Measurements from ENCODE around the gene ISOC2.
A peak's percentile ranks its signal among the peaks of the same experiment; 100 is the strongest.
"Not testable (repeated sequence)": the region's sequence is repeated elsewhere in the genome, so short reads cannot be mapped to it uniquely, and the experiment has no call there.

The ISOC2 gene

GRCh38 chr19:55436847-55437246 lies 24.6 kb downstream of the ISOC2 start:
- no peak for DNase-seq

- no peak for DNase-seq
Measured at GRCh38 chr19:55435020-55435419, 26.4 kb downstream of the ISOC2 start.

- no peak for DNase-seq
Measured at GRCh38 chr19:55434356-55434919, 27.0 kb downstream of the ISOC2 start.

DNA sequence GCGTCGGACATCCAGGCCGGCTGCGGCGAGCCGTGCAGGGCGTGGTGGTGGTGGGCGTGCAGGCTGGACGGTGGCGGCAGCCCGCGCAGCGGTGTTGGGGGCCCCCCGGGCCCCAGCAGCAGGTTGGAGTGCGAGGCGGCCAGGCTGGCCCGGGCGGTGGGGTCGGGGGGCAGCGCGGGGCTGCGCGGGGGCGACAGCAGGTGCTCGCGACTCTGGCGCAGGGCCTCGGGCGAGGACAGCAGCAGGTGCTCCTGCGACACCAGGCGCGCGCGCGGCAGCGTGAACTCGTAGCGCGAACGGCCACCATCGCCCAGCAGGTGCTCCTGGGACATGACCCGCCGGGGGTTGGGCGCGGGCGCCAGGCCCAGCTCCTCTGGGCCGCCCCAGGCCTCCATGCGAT lies 28.1 kb downstream of the ISOC2 start:
- DNase-seq = no peak

DNA sequence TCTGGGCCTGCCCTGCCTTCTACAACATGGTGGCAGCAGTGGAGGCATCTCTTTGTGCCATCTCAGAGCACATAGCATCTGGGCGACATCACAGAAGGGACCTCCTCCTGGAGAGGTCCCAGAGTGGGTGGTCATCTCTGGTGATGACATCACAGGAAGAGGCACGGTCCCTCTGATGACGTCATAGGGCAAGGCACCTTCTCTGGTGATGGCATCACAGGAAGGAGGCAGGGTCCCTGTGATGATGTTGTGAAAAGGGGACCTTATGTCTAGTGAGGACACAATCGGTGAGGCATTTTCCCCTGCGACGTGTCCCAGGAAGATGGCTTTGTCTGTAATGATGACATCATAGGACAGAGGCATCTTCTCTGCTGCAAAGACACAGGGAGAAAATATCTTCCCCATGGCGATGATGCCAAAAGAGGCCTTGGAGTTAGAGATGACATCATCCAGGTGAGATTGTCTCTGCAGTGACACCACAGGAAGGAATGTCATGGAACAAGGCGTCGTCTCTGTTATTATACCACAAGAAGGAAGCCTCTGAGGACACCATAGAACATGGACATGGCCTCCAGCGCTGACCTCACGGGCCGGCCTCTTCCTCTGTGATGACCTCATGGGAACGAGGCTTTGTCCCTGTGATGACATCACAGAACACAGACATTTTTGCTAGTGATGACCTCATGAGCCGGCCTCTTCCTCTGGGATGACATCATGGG lies 29.0 kb downstream of the ISOC2 start:
- no peak for DNase-seq

DNA sequence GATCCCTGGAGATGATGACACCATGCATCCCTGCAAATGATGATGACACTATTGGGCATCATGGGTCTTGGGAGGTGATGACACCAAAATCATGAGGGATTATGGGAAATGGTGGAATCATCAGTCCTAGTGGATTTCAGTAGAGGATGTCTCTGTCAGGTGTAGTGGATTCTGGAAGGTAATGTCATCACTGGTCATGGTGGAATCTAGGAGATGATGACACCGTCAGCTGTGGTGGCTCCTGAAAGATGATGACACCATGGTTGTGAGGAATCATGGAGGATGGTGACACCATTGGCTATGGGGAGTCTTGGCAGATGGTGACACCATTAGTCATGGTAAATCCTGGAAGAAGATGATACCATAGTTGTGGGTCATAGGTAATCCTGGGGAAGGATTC lies 30.3 kb downstream of the ISOC2 start:
- no peak for DNase-seq

GRCh38 chr19:55426042-55426441 lies 35.4 kb downstream of the ISOC2 start:
- no peak for DNase-seq

DNA sequence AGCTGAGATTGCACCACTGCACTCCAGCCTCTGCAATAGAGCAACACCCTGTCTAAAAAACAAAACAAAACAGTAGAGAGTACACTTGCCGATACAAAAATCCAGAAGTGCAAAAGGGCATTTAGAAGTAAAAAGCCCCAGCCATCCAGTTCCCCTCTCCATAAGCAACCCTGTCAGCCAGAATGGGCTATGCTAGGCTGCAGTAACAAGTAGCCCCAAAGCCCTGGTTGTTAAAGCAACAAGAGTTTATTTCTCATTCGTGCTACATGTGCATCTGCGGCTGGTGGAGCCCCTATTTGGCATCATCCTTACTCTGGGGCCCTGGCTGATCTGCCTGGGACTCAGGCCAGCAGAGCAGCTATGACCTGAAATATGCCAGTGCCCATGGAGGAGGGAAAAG lies 36.9 kb downstream of the ISOC2 start:
- no peak for DNase-seq

DNA sequence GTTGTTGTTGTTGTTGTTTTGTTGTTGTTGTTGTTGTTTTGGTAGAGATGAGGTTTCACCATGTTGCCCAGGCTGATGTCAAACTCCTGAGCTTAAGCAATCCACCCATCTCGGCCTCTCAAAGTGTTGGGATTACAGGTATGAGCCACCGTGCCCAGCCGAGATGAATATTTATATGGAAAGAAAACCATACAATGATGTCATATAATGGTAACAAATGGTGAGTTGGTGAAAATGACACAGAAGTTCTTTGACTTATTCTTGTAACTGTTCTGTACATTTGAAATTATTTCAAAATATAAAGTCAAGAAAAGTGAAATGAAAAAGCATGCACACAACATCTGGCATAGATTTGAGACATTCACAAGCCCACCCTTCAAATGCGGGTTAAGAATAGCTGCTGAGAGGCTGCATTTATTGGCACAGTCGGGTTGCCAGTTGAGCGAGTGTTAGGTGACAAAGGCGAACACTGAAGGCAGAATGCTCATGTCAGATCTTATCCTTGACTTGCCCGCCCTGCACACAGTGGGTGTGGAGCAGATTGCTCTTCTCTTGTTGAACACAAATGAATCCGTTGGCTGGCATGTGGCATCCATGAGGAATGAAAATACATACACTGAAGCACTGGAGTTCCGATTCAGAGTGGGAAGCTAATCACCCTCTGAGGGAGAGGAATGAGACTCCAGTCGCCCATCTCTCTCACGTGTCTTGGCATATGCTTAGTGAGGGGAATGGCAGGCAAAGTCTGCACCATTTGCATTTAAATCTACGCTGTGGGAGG lies 38.0 kb downstream of the ISOC2 start:
- DNase-seq = no peak

DNA sequence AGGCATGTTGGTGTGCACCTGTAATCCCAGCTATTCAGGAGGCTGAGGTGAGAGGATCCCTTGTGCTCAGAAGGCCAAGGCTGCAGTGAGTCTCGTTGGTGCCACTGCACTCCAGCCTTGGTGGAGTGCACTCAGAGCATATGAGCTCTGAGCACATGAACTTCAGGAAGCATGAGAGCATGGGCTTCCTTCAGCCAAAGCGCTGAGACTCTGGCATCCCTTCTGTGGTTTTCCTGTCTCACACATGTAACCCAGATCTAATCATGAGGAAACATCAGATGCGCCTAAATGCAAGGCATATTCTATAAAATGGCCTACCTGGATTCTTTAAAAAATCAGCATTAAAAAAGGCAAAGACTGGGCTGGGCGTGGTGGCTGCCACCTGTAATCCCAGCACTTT lies 40.2 kb downstream of the ISOC2 start:
- not testable (repeated sequence) for DNase-seq

GRCh38 chr19:55419624-55420236 lies 41.7 kb downstream of the ISOC2 start:
- no peak for DNase-seq

GRCh38 chr19:55419103-55419502 lies 42.3 kb downstream of the ISOC2 start:
- DNase-seq = no peak

GRCh38 chr19:55418185-55418584 lies 43.3 kb downstream of the ISOC2 start:
- DNase-seq = no peak

DNA sequence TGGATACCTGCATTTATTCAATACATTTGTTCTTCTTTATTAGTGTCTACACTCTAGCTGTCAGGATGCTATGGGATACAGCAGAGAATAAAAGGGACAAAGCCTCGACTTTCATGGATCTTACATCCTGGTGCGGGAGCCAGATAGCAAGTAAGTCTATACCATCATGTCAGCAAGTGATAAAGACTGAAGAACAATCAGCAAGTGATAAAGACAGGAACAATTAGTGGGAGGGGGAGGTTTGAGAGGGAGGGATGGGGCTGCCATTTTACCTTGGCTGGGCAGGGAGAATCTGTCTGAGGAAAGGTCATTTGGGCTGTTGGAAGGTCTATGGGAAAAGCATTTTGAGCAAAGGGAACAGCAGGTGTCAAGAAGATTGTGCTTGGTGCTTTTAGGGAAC lies 51.3 kb downstream of the ISOC2 start:
- DNase-seq = no peak

- DNase-seq = not testable (repeated sequence)
Measured at GRCh38 chr19:55409179-55409578, 52.3 kb downstream of the ISOC2 start.

- no peak for DNase-seq
Measured at GRCh38 chr19:55408533-55408872, 52.9 kb downstream of the ISOC2 start.

- DNase-seq = peak; percentile 98
Measured at GRCh38 chr19:55407800-55408532, 53.5 kb downstream of the ISOC2 start.

GRCh38 chr19:55407550-55407799 lies 54.0 kb downstream of the ISOC2 start, which contains the start of gene UBE2S:
TSS of gene UBE2S (minus strand) at chr19:55407788. CDS start at chr19:55407589, 199 bp downstream.
- not testable (repeated sequence) for DNase-seq

GRCh38 chr19:55406826-55407549 lies 54.5 kb downstream of the ISOC2 start:
- no peak for DNase-seq

DNA sequence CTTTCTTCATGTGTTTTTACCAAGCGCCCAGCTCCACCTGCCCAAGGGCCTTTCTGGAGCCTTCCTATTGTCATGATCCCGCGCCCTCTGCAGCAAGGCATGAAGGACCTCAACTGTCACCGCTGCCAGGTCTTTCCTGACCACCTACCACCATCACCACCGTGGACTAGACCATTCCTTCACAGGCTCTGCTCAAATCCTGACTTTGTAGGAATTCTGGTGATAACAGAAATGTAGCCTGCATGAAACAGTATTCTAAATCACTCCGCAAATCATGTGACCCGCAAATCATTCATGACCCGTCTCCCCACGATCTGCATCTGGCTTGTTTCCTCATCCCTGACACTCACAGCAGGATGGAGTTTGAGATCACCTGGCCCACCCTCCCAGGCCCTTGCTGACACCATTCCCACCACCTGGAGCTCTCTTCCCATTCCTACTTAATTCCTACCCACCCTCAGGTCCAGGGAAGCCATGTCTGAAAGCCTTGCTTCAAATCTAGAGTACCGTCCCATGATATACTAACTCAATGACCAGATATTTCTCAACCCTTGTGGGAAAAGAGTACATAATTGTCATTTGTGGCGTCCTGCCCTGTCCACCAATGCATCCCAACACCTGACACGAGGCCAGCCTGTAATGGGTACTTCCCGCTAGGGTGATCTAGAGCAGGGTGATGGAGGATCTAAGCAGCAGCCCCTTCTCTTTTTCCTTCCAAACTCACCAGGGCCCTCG lies 55.2 kb downstream of the ISOC2 start:
- DNase-seq = no peak

GRCh38 chr19:55405638-55406037 lies 55.8 kb downstream of the ISOC2 start:
- DNase-seq = no peak
